K562 (cell line): ENCODE measurements around the gene MYRIP. TPM values are rescaled to one million over a fixed set of nuclear protein-coding genes. Genes with fewer than 3 reads are reported as not detected.

Experiments
- ATAC-seq: fragments of 200-7000 bp; cut with Tn5 transposase; 3 replicates; pipeline ENCODE4 v1.9.1; 2020; ENCODE audit warnings: moderate library complexity
- BruUV-seq: library from RNA; stranded (reverse); fragments of 400-500 nt; replicated peaks from 2 replicates; lab custom pipeline; 2021; lab: Mats Ljungman, UMichigan
- CTCF ChIA-PET: fragments of 300-600 bp; formaldehyde crosslinking; extraction: SDS; loops from one replicate; lab custom pipeline; 2021; ENCODE audit warnings: low intra/inter-chr PET ratio; lab: Yijun Ruan, JAX
- POLR2A ChIA-PET: fragments of 300-600, 350-650 bp; sonication (Branson Sonifier 250); formaldehyde crosslinking; extraction: SDS; loops from one replicate; lab custom pipeline; 2021; ENCODE audit warnings: antibody characterized with exemption, inconsistent platforms; lab: Yijun Ruan, JAX
- DNase-seq, 4 experiments: peaks; one replicate each; pipeline versions ENCODE4 v3.0.0 to v3.0.0-alpha.2; 2011 to 2018; ENCODE audit warnings: low spot score in 3 of 4, mixed read lengths in 3 of 4; ENCODE audit errors: extremely low read depth in 1 of 4
- FAIRE-seq: peaks from 2 replicates; lab custom pipeline; 2011; peaks lifted over from hg19 to GRCh38; lab: Jason Lieb, UNC
- H2AFZ ChIP-seq: 2 replicates; pipeline ENCODE4 v1.6.0; 2011; ENCODE audit warnings: low read depth, low read length, control low read depth, inconsistent platforms
- H3K27ac ChIP-seq: fragments of 200-600 bp; 3 replicates; pipeline ENCODE4 v1.8.0; 2011; ENCODE audit warnings: low read depth, mild to moderate bottlenecking, control low read depth, inconsistent platforms, low read length, moderate library complexity, mixed read lengths; ENCODE audit errors: extremely low read depth
- H3K27me3 ChIP-seq, 2 experiments: fragments of 300-600 bp in 1 of 2; 2 replicates in 1 of 2; 3 replicates in 1 of 2; pipeline versions ENCODE4 v1.6.0 to v1.8.0; 2011; ENCODE audit warnings: inconsistent platforms in 2 of 2, low read length in 2 of 2, mild to moderate bottlenecking in 1 of 2, mixed read lengths in 1 of 2, moderate library complexity in 1 of 2; ENCODE audit not compliant: control insufficient read depth in 2 of 2, insufficient read depth in 2 of 2
- H3K36me3 ChIP-seq: fragments of 300-600 bp; 3 replicates; pipeline ENCODE4 v1.8.0; 2011; ENCODE audit warnings: mild to moderate bottlenecking, low read length, inconsistent platforms; ENCODE audit not compliant: control insufficient read depth, insufficient read depth
- H3K4me1 ChIP-seq, 2 experiments: fragments of 200-600 bp in 1 of 2; replicated peaks in 1 of 2; 2 replicates in 1 of 2; 3 replicates in 1 of 2; pipeline versions ENCODE4 v1.5.1 to v1.8.0; 2011; ENCODE audit warnings: inconsistent platforms in 2 of 2, low read length in 2 of 2, mild to moderate bottlenecking in 1 of 2, mixed read lengths in 1 of 2, moderate library complexity in 1 of 2; ENCODE audit not compliant: control insufficient read depth in 2 of 2, insufficient read depth in 2 of 2
- H3K4me2 ChIP-seq: 2 replicates; pipeline ENCODE4 v1.6.1; 2011; ENCODE audit warnings: low read length, control low read depth, inconsistent platforms, mixed read lengths; ENCODE audit not compliant: insufficient read depth
- H3K4me3 ChIP-seq: fragments of 200-600 bp; sonication (generic), shearing (Covaris generic); 2 replicates; pipeline ENCODE4 v1.5.1; 2016; ENCODE audit warnings: control low read depth, inconsistent platforms
- H3K79me2 ChIP-seq: fragments of 200-600 bp; 3 replicates; pipeline ENCODE4 v1.8.0; 2011; ENCODE audit warnings: low read length, inconsistent platforms; ENCODE audit not compliant: control insufficient read depth, insufficient read depth
- H3K9ac ChIP-seq, 2 experiments: 2 replicates each; pipeline versions ENCODE4 v1.6.0 to v1.6.1; 2011; ENCODE audit warnings: low read depth in 2 of 2, low read length in 2 of 2, control low read depth in 1 of 2, inconsistent platforms in 1 of 2, mild to moderate bottlenecking in 1 of 2, mixed read lengths in 1 of 2; ENCODE audit not compliant: insufficient read depth in 1 of 2
- H3K9me1 ChIP-seq: one replicate; pipeline ENCODE4 v1.6.0; 2011; ENCODE audit warnings: inconsistent platforms, mild to moderate bottlenecking, low read length, moderate library complexity; ENCODE audit not compliant: control insufficient read depth, insufficient read depth
- H3K9me3 ChIP-seq: replicated peaks from 2 replicates; pipeline ENCODE4 v1.5.1; 2011; ENCODE audit warnings: low read depth, low read length, inconsistent platforms; ENCODE audit not compliant: control insufficient read depth, insufficient read depth
- H4K20me1 ChIP-seq: replicated peaks from 2 replicates; pipeline ENCODE4 v1.6.1; 2011; ENCODE audit warnings: low read length, inconsistent platforms, mixed read lengths; ENCODE audit not compliant: control insufficient read depth, insufficient read depth
- CBX2 ChIP-seq: fragments of 200-600 bp; sonication (generic); IDR thresholded peaks from one replicate; pipeline ENCODE4 v1.6.1; 2012; ENCODE audit warnings: mild to moderate bottlenecking, low read length, inconsistent platforms; ENCODE audit not compliant: insufficient read depth, poor library complexity, severe bottlenecking
- CC2D1A ChIP-seq: fragments of 450-650 bp; IDR thresholded peaks from 2 replicates; pipeline ENCODE4 v1.6.1; 2017; ENCODE audit warnings: mild to moderate bottlenecking
- DMBX1 ChIP-seq: fragments of 250-450 bp; sonication (Bioruptor Pico); IDR thresholded peaks from 2 replicates; pipeline ENCODE4 v1.8.0; 2022; ENCODE audit warnings: inconsistent platforms, mild to moderate bottlenecking, moderate library complexity, borderline replicate concordance
- ELF2 ChIP-seq: fragments of 250-450 bp; sonication (Bioruptor Pico); IDR thresholded peaks from 2 replicates; pipeline ENCODE4 v1.5.0; 2021; ENCODE audit warnings: mild to moderate bottlenecking
- NEUROD1 ChIP-seq: fragments of 150-350 bp; IDR thresholded peaks from 2 replicates; pipeline ENCODE4 v1.6.1; 2014; ENCODE audit warnings: borderline replicate concordance, low read length, low read depth; ENCODE audit not compliant: partially characterized antibody
- POLR3G ChIP-seq: IDR thresholded peaks from 2 replicates; pipeline ENCODE4 v1.6.1; 2011; ENCODE audit not compliant: insufficient read length, insufficient replicate concordance; ENCODE audit errors: extremely low read depth
- RBM25 ChIP-seq: fragments of 200-400 bp; formaldehyde crosslinking; IDR thresholded peaks from 2 replicates; pipeline ENCODE4 v1.6.1; 2018; ENCODE audit warnings: low read length, low read depth, moderate library complexity; ENCODE audit not compliant: severe bottlenecking
- SIN3A ChIP-seq, 2 experiments: fragments of 150-350 bp in 1 of 2; IDR thresholded peaks; 2 replicates each; pipeline ENCODE4 v1.6.1; 2011 to 2016; ENCODE audit warnings: borderline replicate concordance in 2 of 2, low read depth in 2 of 2, low read length in 2 of 2, mild to moderate bottlenecking in 2 of 2, moderate library complexity in 2 of 2; ENCODE audit not compliant: control insufficient read depth in 1 of 2
- TFAM ChIP-seq: fragments of 250-450 bp; sonication (Bioruptor Pico); conservative IDR thresholded peaks from 2 replicates; pipeline ENCODE4 v1.5.0; 2021; ENCODE audit warnings: mild to moderate bottlenecking, moderate library complexity
- ZNF197 ChIP-seq: fragments of 200-800 bp; sonication (Bioruptor generic); IDR thresholded peaks from 2 replicates; pipeline ENCODE4 v1.6.1; 2016; ENCODE audit warnings: low read depth, missing genetic modification characterization, missing compliant biosample characterization
- ZNF239 ChIP-seq: fragments of 250-450 bp; sonication (Bioruptor Pico); IDR thresholded peaks from 2 replicates; pipeline ENCODE4 v1.4.0; 2020; ENCODE audit warnings: mild to moderate bottlenecking
- ZNF274 ChIP-seq: IDR thresholded peaks from 2 replicates; pipeline ENCODE4 v1.6.1; 2011; ENCODE audit warnings: low read depth, mild to moderate bottlenecking, low read length, moderate library complexity, borderline replicate concordance
- ZNF511 ChIP-seq: sonication (generic); formaldehyde crosslinking; IDR thresholded peaks from 2 replicates; pipeline ENCODE4 v1.8.0; 2022; ENCODE audit warnings: mild to moderate bottlenecking, missing genetic modification reagents
- WGBS: fragments of 100-300 bp; shearing (Covaris generic); methylation state at CpG from one replicate; pipeline ENCODE4 v1.1.6; 2016; ENCODE audit warnings: low coverage, mixed read lengths; ENCODE audit not compliant: insufficient coverage; ENCODE audit errors: missing lambda C conversion rate; 5-methylcytosine and 5-hydroxymethylcytosine counted together
- in situ Hi-C: fragments of 300-500 bp; cut with MboI; formaldehyde crosslinking; loops from 4 replicates; pipeline ENCODE4 v1.15.0; 2018; ENCODE audit warnings: inconsistent platforms, mixed read lengths
- intact Hi-C: fragments of 100-400 bp; cut with micrococcal nuclease; formaldehyde crosslinking; loops from 2 replicates; pipeline ENCODE4 v1.14.2; 2022
- polyA plus RNA-seq, 8 experiments: library from polyadenylated mRNA; depleted of rRNA in 4 of 8; stranded (reverse) in 5 of 8; unstranded in 3 of 8; fragments of >200 nt; fragmentation: Nextera tagmentation in 2 of 8; fragmentation: Illumina TruSeq in 1 of 8; extraction: Ambion mirVana in 2 of 8; extraction: Trizol in 1 of 8; gene quantifications; 2 replicates each; pipeline versions ENCODE4 v1.2.1 to v1.2.3, GENCODE V29; 2011 to 2014; ENCODE audit warnings: inconsistent platforms in 1 of 8, missing spikeins in 1 of 8
- total RNA-seq, 7 experiments: library from RNA; depleted of rRNA in 6 of 7; stranded (reverse); fragments of >200 nt in 6 of 7; fragmentation: Illumina TruSeq in 2 of 7; extraction: Trizol in 2 of 7; gene quantifications; 2 replicates each; pipeline versions ENCODE4 v1.2.1 to v1.2.3, GENCODE V29; 2011 to 2021; ENCODE audit warnings: low replicate concordance in 1 of 7
- TF ChIP-seq, protein P1 (sequence below): fragments of 250-450 bp; sonication (Bioruptor Pico); IDR thresholded peaks from 2 replicates; pipeline ENCODE4 v1.5.0; 2021

The MYRIP gene
- total and polyA plus RNA-seq, 9 of the 15 experiments (the other 6 are each of a cell fraction or from before 2014, with no cell fraction given): 0.03 to 0.12 TPM; not detected in 7

DNA sequence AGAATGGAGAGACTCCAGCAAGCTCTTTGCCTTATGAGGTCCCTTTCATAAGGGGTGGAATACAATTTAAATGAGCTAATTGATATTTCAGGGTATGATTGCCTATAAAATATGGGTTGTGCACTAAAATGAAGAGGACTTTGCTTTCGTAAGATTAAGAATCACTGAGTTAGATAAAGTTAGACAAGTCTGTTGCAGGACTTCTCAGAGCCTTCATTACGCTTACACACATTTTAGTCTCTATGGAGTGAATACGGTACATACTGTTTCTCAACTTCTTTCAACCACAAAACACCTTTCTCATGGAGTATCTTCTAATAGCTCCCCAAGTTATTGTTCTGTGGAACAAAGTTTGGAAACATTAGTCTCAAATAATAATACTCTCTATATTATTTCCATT lies 17.8 kb upstream of the MYRIP start:
- in situ Hi-C loops (no loop called here), intact Hi-C loops (no loop called here)
- no peak for FAIRE-seq
- ATAC-seq: no peak
- Histone ChIP-seq H3K9ac (no peak overlapping the region), H3K36me3 (no peaks in the 10 kb centered on the region), H3K27me3 (no peaks in the 10 kb centered on the region), H3K4me2 (no peak overlapping the region), H3K9me1 (no peaks in the 10 kb centered on the region), H3K4me1 (no peaks in the 10 kb centered on the region), H3K9me3 (no peaks in the 10 kb centered on the region), H3K4me3 (no peak overlapping the region), H3K27ac (no peak overlapping the region), H2AFZ (no peak overlapping the region), H3K79me2 (no peaks in the 10 kb centered on the region)
- no TSS peak for BruUV-seq
- ChIA-PET POLR2A (interaction anchor here (0.6 to 0.7 kb wide), 2 partner anchors 126 to 1497 kb away, joined by 3 to 5 read pairs; no protein-coding TSS in a partner anchor), CTCF (no interaction called here)
- DNase-seq: no peak
- 0% methylated on average over 3 of the region's 3 CpGs for WGBS
- TF ChIP-seq NEUROD1 (no peak), ZNF239 (peak; percentile 93), RBM25 (peak; percentile 69)
- TF ChIP-seq, all 486 proteins: peak for 2
- H4K20me1 ChIP-seq: no peaks in the 10 kb centered on the region

GRCh38 chr3:39794880-39795279 lies 14.5 kb upstream of the MYRIP start:
- in situ Hi-C loops (no loop called here), intact Hi-C loops (no loop called here)
- no peaks in the 10 kb centered on the region for H3K4me1 ChIP-seq
- ChIA-PET CTCF (no interaction called here), POLR2A (interaction anchor here (0.5 to 0.7 kb wide), 2 partner anchors 17 to 1539 kb away, joined by 3 to 4 read pairs; no protein-coding TSS in a partner anchor)
- no peaks in the 10 kb centered on the region for H3K36me3 ChIP-seq
- H3K9me1 ChIP-seq: no peaks in the 10 kb centered on the region
- no peaks in the 10 kb centered on the region for H3K9me3 ChIP-seq
- no TSS peak for BruUV-seq
- H3K9ac ChIP-seq: no peak overlapping the region
- no peak overlapping the region for H3K4me2 ChIP-seq
- H3K4me3 ChIP-seq: no peak overlapping the region
- 0% methylated on average over 6 of the region's 6 CpGs for WGBS
- ATAC-seq (no peak), FAIRE-seq (no peak), DNase-seq (no peak)
- H2AFZ ChIP-seq: no peak overlapping the region
- H3K27me3 ChIP-seq: no peaks in the 10 kb centered on the region
- H4K20me1 ChIP-seq: no peaks in the 10 kb centered on the region
- no peaks in the 10 kb centered on the region for H3K79me2 ChIP-seq
- no peak overlapping the region for H3K27ac ChIP-seq
- TF ChIP-seq TFAM (CRISPR knock-in tag): no peak
- no peak for TF ChIP-seq ELF2
- TF ChIP-seq CBX2: no peak
- TF ChIP-seq ZNF274: no peak
- TF ChIP-seq ZNF511 (CRISPR knock-in tag): no peak
- TF ChIP-seq, protein P1, sequence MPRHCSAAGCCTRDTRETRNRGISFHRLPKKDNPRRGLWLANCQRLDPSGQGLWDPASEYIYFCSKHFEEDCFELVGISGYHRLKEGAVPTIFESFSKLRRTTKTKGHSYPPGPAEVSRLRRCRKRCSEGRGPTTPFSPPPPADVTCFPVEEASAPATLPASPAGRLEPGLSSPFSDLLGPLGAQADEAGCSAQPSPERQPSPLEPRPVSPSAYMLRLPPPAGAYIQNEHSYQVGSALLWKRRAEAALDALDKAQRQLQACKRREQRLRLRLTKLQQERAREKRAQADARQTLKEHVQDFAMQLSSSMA: no peak
- TF ChIP-seq CC2D1A: no peak
- no peak for TF ChIP-seq ZNF197 (CRISPR knock-in tag)
- no peak for TF ChIP-seq SIN3A (IDR thresholded peaks at IDR 0.05; ENCODE audit: borderline replicate concordance in 2 of 2, control insufficient read depth in 1 of 2, low read depth in 2 of 2, low read length in 2 of 2)
- TF ChIP-seq POLR3G: no peak
- TF ChIP-seq DMBX1 (CRISPR knock-in tag): no peak
